Astrocyte of the cerebellum (primary cell): ENCODE data around the gene NMRK2.

ENCODE experiments used
- DNase-seq: peaks from one replicate; pipeline ENCODE4 v3.0.0-alpha.2; 2011; ENCODE audit warnings: low read depth
- H3K4me3 ChIP-seq: 2 replicates; pipeline ENCODE4 v1.5.1; 2011; ENCODE audit warnings: mild to moderate bottlenecking, low read depth, low read length, moderate library complexity
- CTCF ChIP-seq: IDR thresholded peaks from 2 replicates; pipeline ENCODE4 v1.5.1; 2012; ENCODE audit warnings: low read length, low read depth, moderate library complexity, mild to moderate bottlenecking; ENCODE audit errors: missing control alignments
- in situ Hi-C: cut with HindIII; loops from 2 replicates; pipeline ENCODE4 v1.10.0; 2017; ENCODE audit warnings: low sequenced_read_pairs

NMRK2 gene

DNA sequence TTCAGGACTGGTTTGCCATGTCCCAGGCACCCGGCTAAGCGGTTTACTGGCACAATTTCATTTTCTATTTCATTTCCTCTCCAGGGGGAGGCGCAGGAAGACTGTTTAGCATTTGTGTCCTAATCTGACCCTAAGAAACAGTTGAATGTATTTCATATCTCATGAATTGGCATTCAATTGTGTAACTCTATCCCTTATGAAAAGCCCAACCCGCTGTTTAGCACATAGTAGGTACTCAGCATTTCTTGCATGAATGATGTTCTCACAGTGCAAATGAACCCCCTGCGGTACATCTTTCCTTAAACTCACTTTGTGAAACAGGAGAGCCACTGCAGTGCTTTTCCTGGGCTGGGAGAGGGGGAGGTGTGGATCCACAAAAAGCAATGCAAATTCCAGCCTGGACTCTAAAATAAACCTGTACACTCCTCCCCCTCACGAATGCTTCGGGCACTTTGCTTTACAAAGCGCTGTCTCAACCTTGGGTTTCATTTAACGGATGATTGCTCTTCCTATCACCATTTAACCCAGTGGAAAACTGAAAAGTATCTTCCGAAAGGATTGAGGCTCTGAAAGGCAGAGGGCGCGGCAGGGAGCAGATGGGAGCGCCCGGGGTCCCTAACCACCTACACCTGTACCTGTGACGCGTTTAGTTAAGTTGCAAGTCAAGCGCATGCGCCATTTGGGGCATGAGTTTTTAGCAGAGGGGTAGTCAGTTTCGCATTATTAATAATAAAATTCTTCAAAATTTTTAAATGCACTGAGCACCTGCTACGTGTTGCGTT lies 53.6 kb downstream of the NMRK2 start:
- H3K4me3 ChIP-seq = peak overlapping the region; percentile 92
- peak; percentile 60 for TF ChIP-seq CTCF
- no peak for DNase-seq
- in situ Hi-C loops = loop anchor here (25.0 kb wide), 1 partner anchor 226 kb away; no protein-coding TSS in a partner anchor

DNA sequence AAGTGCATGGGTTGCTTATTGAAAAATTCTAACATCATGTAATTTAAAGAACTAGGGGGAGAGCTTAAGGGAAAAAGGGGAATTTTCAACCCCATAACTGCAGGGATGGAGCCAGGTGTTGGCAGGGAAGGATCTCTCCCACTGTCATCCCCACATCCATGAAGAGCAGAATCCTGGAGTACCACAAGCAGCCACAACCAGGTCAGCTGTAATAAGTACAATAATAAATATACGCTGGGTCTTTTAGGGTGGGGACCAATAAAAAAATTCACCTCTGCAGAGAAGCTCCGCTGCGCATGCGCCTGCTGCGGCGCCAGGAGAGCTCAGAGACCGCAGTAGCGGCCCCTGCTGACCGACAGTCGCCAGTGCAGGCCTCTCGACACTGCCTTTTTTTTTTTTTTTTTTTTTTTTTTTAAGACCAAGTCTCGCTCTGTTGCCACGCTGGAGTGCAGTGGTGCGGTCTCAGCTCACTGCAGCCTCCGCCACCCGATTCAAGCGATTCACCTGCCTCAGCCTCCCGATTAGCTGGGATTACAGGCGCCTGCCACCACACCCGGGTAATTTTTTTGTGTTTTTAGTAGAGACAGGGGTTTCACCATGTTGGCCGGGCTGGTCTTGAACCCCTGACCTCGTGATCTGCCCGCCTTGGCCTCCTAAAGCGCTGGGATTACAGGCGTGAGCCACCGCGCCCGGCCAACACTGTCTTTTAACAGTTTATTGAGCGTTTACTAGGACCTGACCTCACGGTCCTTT lies 54.9 kb downstream of the NMRK2 start:
- DNase-seq = no peak

DNA sequence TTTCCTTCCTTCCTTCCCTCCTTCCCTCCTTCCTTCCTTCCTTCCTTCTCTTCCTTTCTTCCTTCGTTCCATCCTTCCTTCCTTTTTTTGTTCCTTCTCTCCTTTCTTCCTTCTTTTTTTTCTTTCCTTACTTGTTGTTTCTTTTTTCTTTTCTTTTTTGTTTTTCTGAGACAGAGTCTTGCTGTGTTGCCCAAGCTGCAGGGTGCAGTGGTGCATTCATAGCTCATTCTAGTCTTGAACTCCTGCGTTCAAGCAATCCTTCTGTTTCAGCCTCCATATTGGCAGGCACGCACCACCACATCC lies 57.9 kb downstream of the NMRK2 start:
- no peak overlapping the region for H3K4me3 ChIP-seq
- no peak for DNase-seq
- in situ Hi-C loops = loop anchor here (25.0 kb wide), 1 partner anchor 222 kb away; no protein-coding TSS in a partner anchor
- no peak for TF ChIP-seq CTCF

More for the DNA sequence above, 54.9 kb downstream of the NMRK2 start:
- TF ChIP-seq CTCF = peak; percentile 92
- in situ Hi-C loops = loop anchor here (25.0 kb wide), 1 partner anchor 225 kb away; no protein-coding TSS in a partner anchor
- peak overlapping the region; percentile 15 for H3K4me3 ChIP-seq
